ENCODE measurements around the gene FKBP4. TPM values are rescaled to one million over a fixed set of nuclear protein-coding genes. Genes with fewer than 3 reads are reported as not detected.

Gene FKBP4
- total RNA-seq, 6 experiments from 2014 or later, result 27.0 to 124 (median 48.4) TPM

DNA sequence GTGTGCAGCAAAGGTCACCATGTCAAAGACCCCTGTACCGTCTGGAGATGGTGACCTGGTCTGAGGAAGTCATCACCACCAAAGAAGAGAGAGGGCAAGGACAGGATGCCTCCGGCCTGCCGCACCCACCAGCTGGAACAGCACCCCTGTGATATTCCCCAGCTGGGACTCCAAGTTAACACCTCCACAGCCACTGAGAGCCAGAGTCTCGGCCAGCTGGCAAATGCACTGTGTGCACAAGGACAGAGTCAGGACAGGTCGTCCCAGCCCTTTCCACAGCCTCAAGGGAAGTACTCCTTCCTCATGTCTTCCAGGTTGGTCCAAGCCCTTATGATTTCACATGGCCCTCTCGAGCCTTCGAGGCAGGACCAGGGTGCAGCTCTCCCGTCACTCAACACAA lies 19.3 kb upstream of the FKBP4 start:
- Histone ChIP-seq H3K27me3 (no peaks in the 10 kb centered on the region), H3K27ac (no peak overlapping the region), H3K36me3 (no peaks in the 10 kb centered on the region), H3K4me3 (no peak overlapping the region), H3K9me3 (no peaks in the 10 kb centered on the region), H3K4me1 (no peaks in the 10 kb centered on the region)
- intact Hi-C loops (cut with DNase I), result no loop called here
- DNase-seq (peak in 1 of 3 donors; percentile 61), ATAC-seq (peak; percentile 30 to 66 (median 46))
- 67% methylated on average over 4 of the region's 8 CpGs for WGBS (ENCODE audit: insufficient coverage, low coverage, low lambda C conversion rate, missing lambda C conversion rate)
- TF ChIP-seq POLR2A (IDR thresholded peaks at IDR 0.05), result no peak
- TF ChIP-seq, protein P1, sequence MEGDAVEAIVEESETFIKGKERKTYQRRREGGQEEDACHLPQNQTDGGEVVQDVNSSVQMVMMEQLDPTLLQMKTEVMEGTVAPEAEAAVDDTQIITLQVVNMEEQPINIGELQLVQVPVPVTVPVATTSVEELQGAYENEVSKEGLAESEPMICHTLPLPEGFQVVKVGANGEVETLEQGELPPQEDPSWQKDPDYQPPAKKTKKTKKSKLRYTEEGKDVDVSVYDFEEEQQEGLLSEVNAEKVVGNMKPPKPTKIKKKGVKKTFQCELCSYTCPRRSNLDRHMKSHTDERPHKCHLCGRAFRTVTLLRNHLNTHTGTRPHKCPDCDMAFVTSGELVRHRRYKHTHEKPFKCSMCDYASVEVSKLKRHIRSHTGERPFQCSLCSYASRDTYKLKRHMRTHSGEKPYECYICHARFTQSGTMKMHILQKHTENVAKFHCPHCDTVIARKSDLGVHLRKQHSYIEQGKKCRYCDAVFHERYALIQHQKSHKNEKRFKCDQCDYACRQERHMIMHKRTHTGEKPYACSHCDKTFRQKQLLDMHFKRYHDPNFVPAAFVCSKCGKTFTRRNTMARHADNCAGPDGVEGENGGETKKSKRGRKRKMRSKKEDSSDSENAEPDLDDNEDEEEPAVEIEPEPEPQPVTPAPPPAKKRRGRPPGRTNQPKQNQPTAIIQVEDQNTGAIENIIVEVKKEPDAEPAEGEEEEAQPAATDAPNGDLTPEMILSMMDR (IDR thresholded peaks at IDR 0.05), result no peak

DNA sequence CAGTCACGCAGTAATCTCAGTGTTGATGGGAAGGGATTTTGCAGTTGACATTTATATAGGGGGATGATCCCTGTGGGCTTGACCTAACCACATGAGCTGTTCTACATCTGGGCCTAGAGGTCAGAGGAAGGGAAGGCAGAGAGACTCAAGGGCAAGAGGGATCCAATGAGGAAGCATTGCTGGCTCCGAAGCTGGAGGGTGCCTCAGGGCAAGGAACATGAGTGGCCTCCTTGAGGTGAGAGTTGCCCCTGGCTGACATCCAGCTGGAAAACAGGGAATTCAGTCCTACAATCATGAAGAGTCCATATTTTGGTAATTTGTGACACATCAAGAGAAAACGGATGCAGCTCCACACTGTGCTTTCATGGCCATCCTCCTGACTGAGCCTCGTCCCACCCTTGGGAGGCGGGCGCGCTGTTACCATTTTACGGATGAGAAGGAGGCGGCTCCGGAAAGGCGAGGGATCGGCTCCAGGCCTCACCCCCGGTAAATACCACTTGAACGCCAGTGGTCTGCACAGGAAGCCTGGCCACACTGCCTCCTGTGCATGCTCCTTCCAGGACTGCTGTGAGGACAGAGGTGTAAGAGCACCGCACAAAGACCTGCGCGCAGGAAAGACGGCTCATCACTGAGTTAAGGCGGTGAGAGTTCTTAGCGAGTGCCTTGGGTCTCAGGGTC lies 18.5 kb upstream of the FKBP4 start:
- 50% methylated on average over 2 of the region's 20 CpGs for WGBS (ENCODE audit: insufficient coverage, low coverage, low lambda C conversion rate, missing lambda C conversion rate)
- Histone ChIP-seq H3K9me3 (no peaks in the 10 kb centered on the region), H3K4me1 (no peaks in the 10 kb centered on the region), H3K4me3 (no peak overlapping the region), H3K27me3 (no peaks in the 10 kb centered on the region), H3K36me3 (no peaks in the 10 kb centered on the region), H3K27ac (no peak overlapping the region)
- intact Hi-C loops (cut with DNase I), result no loop called here
- TF ChIP-seq, protein P1 (IDR thresholded peaks at IDR 0.05), result no peak
- no peak for TF ChIP-seq POLR2A (IDR thresholded peaks at IDR 0.05)
- ATAC-seq (no peak), DNase-seq (no peak)

DNA sequence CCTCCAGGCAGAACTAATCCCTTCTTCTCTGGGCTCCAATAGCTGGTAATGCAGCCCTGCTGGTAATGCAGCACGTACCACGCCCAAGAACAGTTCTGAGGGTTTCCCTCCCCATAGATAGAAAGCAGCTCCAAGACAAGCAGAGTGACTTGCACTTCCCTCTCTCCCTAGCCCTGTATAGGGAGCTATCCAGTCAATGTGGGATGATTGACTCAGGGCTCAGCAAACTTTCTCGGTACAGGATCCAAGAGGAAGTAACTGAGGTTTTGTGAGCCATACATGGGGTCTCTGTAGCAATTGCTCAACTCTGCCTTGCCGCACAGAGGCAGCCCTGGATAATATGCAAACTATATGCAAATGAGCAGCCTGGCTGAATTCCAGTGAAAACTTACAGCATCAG lies 15.5 kb upstream of the FKBP4 start:
- H3K27me3 ChIP-seq, result no peaks in the 10 kb centered on the region
- H3K9me3 ChIP-seq, result no peaks in the 10 kb centered on the region
- no peak for DNase-seq
- no peak for ATAC-seq
- no peak overlapping the region for H3K27ac ChIP-seq
- peaks cover 0 to 4% (median 0%) of the 10 kb centered on the region in 4 donors for H3K4me1 ChIP-seq
- no peak overlapping the region for H3K4me3 ChIP-seq
- no peak for TF ChIP-seq POLR2A (IDR thresholded peaks at IDR 0.05)
- TF ChIP-seq, protein P1 (IDR thresholded peaks at IDR 0.05), result no peak
- no peaks in the 10 kb centered on the region for H3K36me3 ChIP-seq
- WGBS (ENCODE audit: insufficient coverage, low coverage, low lambda C conversion rate, missing lambda C conversion rate), result no CpG with 5 or more reads among the region's 4 CpGs
- intact Hi-C loops (cut with DNase I), result no loop called here

DNA sequence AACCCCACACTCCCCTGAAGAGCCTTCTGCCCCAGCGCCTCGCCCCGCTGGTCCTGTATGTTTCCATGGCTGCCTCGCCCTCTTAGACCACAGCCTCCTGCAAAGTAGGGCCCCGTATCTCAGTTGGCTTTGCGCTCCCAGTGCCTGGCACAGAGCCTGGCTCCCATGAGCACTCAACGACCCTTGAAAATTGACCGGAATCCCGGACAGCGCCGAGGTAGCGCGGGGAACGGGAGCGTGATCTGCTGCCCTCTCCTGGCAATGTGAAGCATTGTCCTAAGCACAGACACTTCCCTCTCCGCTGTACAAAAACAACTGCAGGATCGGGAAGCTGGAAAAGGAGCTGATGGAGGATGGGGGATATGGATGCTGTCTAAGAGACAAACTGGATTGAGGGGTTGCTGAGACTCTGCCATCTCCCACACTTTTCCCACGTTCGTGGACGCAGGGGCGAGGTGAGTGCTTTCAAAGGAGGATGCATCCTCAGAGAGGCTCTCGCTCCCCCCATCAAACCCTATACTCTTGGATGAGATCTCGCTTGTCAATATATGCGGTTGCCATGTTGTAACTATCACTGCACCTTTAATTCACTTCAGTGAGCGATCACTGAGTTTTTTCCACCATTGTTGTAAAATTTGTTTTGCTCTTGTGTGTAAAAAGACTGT lies 10.7 kb upstream of the FKBP4 start:
- peak; percentile 98 to 99 (median 98) for ATAC-seq
- peaks cover 0 to 4% (median 0%) of the 10 kb centered on the region in 4 donors for H3K4me1 ChIP-seq
- no peak overlapping the region for H3K4me3 ChIP-seq
- intact Hi-C loops (cut with DNase I), result loop anchor here in 1 of 2 donors (5.0 kb wide), 1 partner anchor 47 kb away; no protein-coding TSS in a partner anchor
- no peaks in the 10 kb centered on the region for H3K36me3 ChIP-seq
- WGBS (ENCODE audit: insufficient coverage, low coverage, low lambda C conversion rate, missing lambda C conversion rate), result 14% methylated on average over 23 of the region's 25 CpGs
- H3K27ac ChIP-seq, result no peak overlapping the region
- H3K9me3 ChIP-seq, result no peaks in the 10 kb centered on the region
- peak; percentile 56 to 70 (median 68) for DNase-seq
- no peaks in the 10 kb centered on the region for H3K27me3 ChIP-seq
- TF ChIP-seq, protein P1 (IDR thresholded peaks at IDR 0.05), result peak; percentile 83 to 95 (median 88)
- no peak for TF ChIP-seq POLR2A (IDR thresholded peaks at IDR 0.05)
